OCI-LY3 (cell line): ENCODE measurements around the gene HNRNPUL2.

Experiments
- EZH2phosphoT487 ChIP-seq: fragments of 200-600 bp; shearing (Covaris generic); IDR thresholded peaks from 2 replicates; pipeline ENCODE4 v1.6.1; 2018; ENCODE audit warnings: antibody characterized with exemption, mixed run types, low read depth
- TF ChIP-seq, protein P1 (sequence below): fragments of 200-600, 300-600 bp; sonication (generic); IDR thresholded peaks from 2 replicates; pipeline ENCODE4 v1.5.1; 2014; ENCODE audit warnings: antibody characterized with exemption, low read length, low read depth

DNA sequence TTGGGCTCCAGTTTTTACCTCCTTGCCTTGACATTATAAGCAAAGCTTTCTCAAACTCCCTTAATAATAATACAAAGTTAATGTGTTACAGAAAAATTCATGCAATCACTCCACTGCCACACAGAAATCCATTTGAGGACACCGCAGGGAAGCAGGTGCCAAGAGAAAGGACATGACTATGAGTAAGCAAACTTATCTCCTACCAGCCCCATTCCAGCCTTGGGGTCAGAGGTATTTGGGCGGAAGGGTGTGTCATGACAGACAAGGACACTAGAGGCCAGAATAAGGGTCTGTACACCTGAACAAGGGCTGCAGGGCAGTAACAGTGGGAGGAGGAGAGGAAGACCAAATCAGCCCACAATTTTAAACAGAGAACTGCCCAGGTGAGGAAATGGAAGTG is 13.9 kb downstream of the HNRNPUL2 start:
- TF ChIP-seq, protein P1, sequence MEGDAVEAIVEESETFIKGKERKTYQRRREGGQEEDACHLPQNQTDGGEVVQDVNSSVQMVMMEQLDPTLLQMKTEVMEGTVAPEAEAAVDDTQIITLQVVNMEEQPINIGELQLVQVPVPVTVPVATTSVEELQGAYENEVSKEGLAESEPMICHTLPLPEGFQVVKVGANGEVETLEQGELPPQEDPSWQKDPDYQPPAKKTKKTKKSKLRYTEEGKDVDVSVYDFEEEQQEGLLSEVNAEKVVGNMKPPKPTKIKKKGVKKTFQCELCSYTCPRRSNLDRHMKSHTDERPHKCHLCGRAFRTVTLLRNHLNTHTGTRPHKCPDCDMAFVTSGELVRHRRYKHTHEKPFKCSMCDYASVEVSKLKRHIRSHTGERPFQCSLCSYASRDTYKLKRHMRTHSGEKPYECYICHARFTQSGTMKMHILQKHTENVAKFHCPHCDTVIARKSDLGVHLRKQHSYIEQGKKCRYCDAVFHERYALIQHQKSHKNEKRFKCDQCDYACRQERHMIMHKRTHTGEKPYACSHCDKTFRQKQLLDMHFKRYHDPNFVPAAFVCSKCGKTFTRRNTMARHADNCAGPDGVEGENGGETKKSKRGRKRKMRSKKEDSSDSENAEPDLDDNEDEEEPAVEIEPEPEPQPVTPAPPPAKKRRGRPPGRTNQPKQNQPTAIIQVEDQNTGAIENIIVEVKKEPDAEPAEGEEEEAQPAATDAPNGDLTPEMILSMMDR = no peak
- TF ChIP-seq EZH2phosphoT487 = no peak
